ENCODE measurements around the gene DDRGK1. TPM values are rescaled to one million over a fixed set of nuclear protein-coding genes. Genes with fewer than 3 reads are reported as not detected.

DDRGK1 gene
- total RNA-seq, 1 experiment from 2014 or later, result 72.0 TPM

DNA sequence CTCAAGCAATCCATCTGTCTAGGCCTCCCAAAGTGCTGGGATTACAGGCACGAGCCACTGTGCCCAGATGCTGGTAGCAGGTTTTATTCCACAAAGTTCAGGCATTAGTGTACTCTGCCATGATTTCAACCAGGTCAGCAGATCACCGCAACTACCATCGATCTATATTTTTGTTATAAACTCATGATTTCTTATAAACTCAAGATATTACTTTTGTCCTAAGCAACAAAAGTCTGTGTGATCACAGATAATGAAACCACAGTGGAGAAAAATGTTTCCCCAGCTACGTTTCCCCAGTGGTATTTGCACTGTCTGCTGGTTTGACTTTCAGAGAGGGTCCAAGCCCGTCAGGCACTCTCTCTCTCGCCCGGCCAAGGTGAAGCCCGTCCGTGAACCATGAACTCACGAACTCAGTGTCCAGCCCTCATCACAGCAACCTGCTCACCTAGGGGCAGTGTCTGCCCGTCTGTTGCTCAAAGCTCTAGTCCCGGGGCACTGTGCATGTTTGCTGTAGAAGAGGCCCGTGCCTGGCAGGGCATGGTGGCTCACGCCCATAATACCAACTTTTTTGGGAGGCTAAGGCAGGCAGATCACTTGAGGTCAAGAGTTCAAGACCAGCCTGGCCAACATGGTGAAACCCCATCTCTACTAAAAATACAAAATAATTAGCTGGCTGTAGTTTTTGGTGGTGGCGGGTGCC is 27.6 kb upstream of the DDRGK1 start:
- no TSS peak for BruUV-seq (replicated peaks)
- POLR2A ChIA-PET (ENCODE audit: low non-redundant PET), result interaction anchor here (0.5 kb wide), 1 partner anchor 1735 kb away, joined by 10 read pairs; no protein-coding TSS in a partner anchor
- no peaks in the 10 kb centered on the region for H3K4me1 ChIP-seq (ENCODE audit: insufficient read depth, low read length, poor library complexity, severe bottlenecking)
- no peak overlapping the region for H3K27ac ChIP-seq (ENCODE audit: low read depth, low read length, poor library complexity, severe bottlenecking)
- no peaks in the 10 kb centered on the region for H3K9me3 ChIP-seq (ENCODE audit: low read depth, low read length, poor library complexity, severe bottlenecking)
- peaks cover 5% of the 10 kb centered on the region for H3K27me3 ChIP-seq (replicated peaks; ENCODE audit: insufficient read depth, low read depth, low read length, poor library complexity)
- intact Hi-C loops (cut with micrococcal nuclease; ENCODE audit: unreplicated experiment), result no loop called here
- no peak for TF ChIP-seq EZH2 (IDR thresholded peaks at IDR 0.05; ENCODE audit: borderline replicate concordance, low read depth, low read length, poor library complexity, severe bottlenecking)
- TF ChIP-seq, protein P1, sequence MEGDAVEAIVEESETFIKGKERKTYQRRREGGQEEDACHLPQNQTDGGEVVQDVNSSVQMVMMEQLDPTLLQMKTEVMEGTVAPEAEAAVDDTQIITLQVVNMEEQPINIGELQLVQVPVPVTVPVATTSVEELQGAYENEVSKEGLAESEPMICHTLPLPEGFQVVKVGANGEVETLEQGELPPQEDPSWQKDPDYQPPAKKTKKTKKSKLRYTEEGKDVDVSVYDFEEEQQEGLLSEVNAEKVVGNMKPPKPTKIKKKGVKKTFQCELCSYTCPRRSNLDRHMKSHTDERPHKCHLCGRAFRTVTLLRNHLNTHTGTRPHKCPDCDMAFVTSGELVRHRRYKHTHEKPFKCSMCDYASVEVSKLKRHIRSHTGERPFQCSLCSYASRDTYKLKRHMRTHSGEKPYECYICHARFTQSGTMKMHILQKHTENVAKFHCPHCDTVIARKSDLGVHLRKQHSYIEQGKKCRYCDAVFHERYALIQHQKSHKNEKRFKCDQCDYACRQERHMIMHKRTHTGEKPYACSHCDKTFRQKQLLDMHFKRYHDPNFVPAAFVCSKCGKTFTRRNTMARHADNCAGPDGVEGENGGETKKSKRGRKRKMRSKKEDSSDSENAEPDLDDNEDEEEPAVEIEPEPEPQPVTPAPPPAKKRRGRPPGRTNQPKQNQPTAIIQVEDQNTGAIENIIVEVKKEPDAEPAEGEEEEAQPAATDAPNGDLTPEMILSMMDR (conservative IDR thresholded peaks at IDR 0.05; ENCODE audit: low read depth, low read length), result no peak
- no peaks in the 10 kb centered on the region for H3K36me3 ChIP-seq (ENCODE audit: insufficient read depth, low read length, poor library complexity, severe bottlenecking)
- CTCF ChIA-PET, result no interaction called here
- DNase-seq (ENCODE audit: low spot score), result no peak
- H3K4me3 ChIP-seq (ENCODE audit: low read depth, low read length, poor library complexity, severe bottlenecking), result no peak overlapping the region

DNA sequence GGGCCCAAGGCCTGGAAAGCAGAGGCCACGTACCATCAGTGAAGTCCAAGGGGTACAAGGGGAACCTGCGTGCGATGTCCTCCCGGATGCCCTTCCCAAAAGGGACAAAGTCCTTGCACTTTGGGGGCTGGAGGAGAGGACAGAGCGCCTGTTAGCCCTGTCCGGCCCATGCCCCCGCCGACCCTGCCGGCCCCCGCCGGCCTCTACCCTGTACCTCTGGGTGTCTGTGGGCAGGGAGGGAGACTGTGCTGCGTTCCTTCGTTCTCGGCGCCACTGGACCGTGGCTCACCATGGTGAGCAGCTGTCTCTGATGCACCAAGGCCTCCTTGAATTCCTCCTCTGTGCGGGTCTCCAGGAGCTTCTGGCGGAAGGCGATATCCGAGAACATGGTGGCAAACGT is 26.6 kb upstream of the DDRGK1 start:
- TF ChIP-seq EZH2 (IDR thresholded peaks at IDR 0.05; ENCODE audit: borderline replicate concordance, low read depth, low read length, poor library complexity, severe bottlenecking), result no peak
- TF ChIP-seq, protein P1 (conservative IDR thresholded peaks at IDR 0.05; ENCODE audit: low read depth, low read length), result no peak
- CTCF ChIA-PET, result no interaction called here

DNA sequence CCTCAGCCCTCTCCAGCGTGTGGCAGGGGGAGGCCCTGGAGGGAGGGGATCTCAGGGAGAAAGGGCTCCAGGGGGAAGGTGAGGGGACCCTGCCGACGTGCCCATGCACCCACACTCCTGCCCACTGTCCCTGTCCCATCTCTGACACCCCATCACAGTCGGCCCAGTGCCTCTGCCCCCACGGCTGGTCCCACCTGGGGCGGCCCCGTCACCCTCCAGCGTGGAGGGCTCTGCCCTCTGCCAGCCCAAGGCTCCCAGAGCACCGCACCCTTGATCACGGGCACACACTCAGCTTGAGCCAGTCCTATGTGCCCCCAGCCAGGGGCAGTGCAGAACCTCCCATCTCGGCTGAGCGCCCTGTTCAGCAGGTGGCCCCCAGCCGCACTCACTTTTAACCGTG is 25.3 kb upstream of the DDRGK1 start:
- DNase-seq (ENCODE audit: low spot score), result no peak
- no peaks in the 10 kb centered on the region for H3K36me3 ChIP-seq (ENCODE audit: insufficient read depth, low read length, poor library complexity, severe bottlenecking)
- H3K27ac ChIP-seq (ENCODE audit: low read depth, low read length, poor library complexity, severe bottlenecking), result no peak overlapping the region
- H3K4me1 ChIP-seq (ENCODE audit: insufficient read depth, low read length, poor library complexity, severe bottlenecking), result no peaks in the 10 kb centered on the region
- no peaks in the 10 kb centered on the region for H3K27me3 ChIP-seq (replicated peaks; ENCODE audit: insufficient read depth, low read depth, low read length, poor library complexity)
- intact Hi-C loops (cut with micrococcal nuclease; ENCODE audit: unreplicated experiment), result no loop called here
- BruUV-seq (replicated peaks), result no TSS peak
- no peak overlapping the region for H3K4me3 ChIP-seq (ENCODE audit: low read depth, low read length, poor library complexity, severe bottlenecking)
- ChIA-PET CTCF (no interaction called here), POLR2A (ENCODE audit: low non-redundant PET) (no interaction called here)
- TF ChIP-seq, protein P1 (conservative IDR thresholded peaks at IDR 0.05; ENCODE audit: low read depth, low read length), result no peak
- TF ChIP-seq EZH2 (IDR thresholded peaks at IDR 0.05; ENCODE audit: borderline replicate concordance, low read depth, low read length, poor library complexity, severe bottlenecking), result no peak
- H3K9me3 ChIP-seq (ENCODE audit: low read depth, low read length, poor library complexity, severe bottlenecking), result no peaks in the 10 kb centered on the region

More for the DNA sequence above, 26.6 kb upstream of the DDRGK1 start:
- no TSS peak for BruUV-seq (replicated peaks)
- Histone ChIP-seq H3K27ac (ENCODE audit: low read depth, low read length, poor library complexity, severe bottlenecking) (no peak overlapping the region), H3K27me3 (replicated peaks; ENCODE audit: insufficient read depth, low read depth, low read length, poor library complexity) (no peaks in the 10 kb centered on the region), H3K36me3 (ENCODE audit: insufficient read depth, low read length, poor library complexity, severe bottlenecking) (no peaks in the 10 kb centered on the region), H3K4me1 (ENCODE audit: insufficient read depth, low read length, poor library complexity, severe bottlenecking) (no peaks in the 10 kb centered on the region), H3K9me3 (ENCODE audit: low read depth, low read length, poor library complexity, severe bottlenecking) (no peaks in the 10 kb centered on the region), H3K4me3 (ENCODE audit: low read depth, low read length, poor library complexity, severe bottlenecking) (no peak overlapping the region)
- intact Hi-C loops (cut with micrococcal nuclease; ENCODE audit: unreplicated experiment), result no loop called here
- DNase-seq (ENCODE audit: low spot score), result no peak
- POLR2A ChIA-PET (ENCODE audit: low non-redundant PET), result no interaction called here
